ENCODE results near the gene STARD13.

The STARD13 gene

DNA sequence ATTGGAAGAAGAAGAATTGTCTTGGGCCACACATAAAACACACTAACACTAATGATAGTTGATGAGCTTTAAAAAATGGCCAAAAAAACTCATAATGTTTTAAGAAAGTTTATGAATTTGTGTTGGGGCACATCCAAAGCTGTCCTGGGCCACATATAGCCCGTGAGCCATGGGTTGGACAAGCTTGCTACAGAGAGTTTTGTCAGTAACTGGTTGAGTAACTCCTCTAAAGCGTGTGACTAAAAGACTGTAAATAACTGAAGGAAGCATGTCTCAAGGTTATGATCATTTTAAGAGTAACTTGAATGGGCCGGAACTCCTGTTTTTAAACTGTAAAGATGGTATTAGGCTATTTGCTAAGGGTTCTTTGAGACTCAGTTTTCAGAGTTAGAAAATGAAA is 151.3 kb downstream of the STARD13 start:
- no peak for DNase-seq

DNA sequence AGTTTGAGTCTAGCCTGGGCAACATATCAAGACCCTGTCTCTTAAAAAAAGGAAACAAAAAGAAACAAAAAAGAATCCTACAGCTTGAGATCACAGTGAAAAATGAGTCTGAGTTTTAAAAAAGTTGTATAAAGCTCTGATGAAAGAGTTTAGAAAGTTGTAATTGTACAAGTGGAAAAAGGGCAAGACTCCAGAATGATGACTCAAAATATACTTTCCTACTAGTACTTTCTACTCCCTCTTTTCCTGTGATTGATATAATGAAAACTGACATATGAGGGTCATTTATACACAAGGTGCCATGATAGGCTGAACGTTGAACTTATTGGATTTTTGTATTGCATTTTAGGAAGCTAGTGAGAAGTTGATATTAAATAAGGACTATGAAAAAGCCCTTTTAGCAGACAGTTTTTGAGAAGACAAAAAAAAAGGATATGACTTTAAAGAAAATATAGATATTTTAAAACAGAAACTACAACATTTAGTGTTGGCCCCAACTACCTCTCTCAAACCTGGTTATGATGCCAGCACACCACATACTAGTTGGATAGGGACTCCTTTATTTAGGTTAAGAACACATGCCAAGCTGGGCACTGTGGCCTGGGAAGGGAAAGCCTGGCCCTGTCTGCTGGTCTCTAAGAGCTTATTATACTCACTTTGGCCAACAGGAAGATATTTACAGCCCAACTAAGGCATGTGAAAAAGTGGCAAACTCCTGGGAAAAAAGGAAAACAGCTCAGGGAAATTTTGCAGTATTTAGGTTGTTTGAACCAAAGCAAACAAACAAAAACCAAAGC is 152.7 kb downstream of the STARD13 start:
- DNase-seq: no peak

DNA sequence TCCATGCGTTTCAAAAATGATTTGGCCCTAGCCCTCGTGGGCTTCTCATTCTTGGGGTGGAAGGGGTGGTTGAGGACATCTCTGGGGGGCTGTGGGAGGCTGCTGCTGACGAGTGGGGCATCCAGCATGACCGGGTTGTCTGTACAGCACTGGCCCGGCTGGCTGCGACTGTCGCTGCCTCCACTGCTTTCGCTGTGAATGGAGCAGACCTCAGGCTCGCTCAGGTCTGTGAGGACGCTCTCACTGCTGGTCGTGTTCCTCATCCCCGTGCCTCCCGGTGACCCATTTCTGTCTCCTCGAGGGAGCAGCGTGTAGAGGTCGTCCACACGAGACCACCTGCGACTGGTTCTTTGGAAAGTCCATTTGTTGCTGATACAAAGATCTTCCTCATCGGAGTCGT is 155.7 kb downstream of the STARD13 start:
- no peak for DNase-seq

DNA sequence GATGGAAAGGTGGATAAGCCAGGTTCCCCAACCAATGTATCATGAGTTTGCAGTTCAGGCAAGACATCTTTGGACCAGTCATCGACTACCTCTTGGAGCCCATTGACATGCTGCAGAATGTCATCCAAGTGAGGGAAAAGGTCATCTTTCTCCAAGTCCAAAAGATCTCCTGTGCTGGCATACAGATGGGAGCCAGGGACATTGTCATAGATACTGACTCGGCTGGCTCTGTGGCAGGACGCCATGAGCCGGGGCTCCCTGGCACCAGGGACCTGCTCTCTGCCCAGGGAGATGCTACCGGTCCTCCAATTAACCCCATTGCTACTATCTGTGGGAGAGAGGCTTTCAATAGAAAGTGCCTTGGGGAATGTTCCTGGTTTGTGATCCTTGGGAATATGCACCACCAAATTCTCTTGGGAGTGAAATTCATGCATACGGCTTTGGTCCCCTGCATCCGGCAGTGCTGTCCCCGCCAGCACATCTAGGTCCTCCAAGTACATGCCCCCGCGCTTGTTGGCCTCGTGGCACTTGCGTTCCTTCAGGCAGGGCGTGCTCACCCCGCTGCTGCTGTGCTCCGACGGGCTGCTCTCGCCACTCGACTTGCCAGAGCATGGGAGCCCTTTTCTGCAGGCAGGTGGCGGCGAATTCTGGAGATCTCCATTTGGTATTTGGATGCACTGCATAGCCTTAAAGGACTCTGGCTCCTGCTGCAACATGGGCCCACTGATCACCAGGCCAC is 156.3 kb downstream of the STARD13 start:
- DNase-seq: no peak

DNA sequence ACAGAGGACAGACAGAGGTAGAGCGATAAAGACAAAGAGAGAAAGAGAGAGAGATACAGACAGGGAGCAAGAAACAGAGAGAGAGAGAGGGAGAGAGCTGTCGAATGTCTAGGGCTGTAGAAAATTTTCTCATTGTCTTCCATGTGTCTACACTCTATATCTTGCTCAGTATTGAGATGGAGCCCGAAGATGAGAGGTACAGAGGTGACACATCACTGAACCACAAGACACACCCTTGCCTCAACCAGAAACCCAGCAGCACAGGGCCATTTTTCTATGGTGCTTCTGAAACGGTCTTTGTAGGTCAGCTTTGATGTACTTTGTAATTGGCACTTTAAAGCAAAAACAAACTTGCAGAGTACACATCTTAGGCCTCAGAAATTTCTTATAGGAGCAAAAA is 157.4 kb downstream of the STARD13 start:
- DNase-seq: no peak

DNA sequence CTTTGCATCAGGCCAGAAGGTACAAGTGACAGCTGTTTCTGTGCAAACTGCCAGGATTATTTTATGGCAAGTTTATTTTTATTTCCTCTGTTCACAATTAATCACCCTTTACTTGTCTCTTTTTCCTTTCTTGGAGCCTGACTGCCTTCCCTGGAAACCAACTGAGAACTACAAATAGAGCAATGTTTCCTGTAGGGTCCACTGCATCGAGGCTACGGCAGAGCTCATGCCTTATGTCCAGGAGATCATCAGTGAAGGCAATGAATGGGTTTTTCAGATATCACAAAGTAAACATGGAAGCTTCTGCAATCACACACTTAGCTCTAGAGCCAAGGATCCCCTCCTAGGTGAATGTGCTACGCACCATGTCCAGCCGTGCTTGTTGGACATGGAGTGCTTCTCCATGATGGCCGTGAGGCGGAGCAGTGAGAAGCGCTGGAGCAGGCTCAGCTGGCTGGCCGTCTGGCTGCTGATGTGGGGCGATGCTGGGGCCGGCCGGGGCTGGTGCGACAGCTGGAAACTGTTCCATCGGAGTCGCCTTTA is 158.5 kb downstream of the STARD13 start:
- no peak for DNase-seq

DNA sequence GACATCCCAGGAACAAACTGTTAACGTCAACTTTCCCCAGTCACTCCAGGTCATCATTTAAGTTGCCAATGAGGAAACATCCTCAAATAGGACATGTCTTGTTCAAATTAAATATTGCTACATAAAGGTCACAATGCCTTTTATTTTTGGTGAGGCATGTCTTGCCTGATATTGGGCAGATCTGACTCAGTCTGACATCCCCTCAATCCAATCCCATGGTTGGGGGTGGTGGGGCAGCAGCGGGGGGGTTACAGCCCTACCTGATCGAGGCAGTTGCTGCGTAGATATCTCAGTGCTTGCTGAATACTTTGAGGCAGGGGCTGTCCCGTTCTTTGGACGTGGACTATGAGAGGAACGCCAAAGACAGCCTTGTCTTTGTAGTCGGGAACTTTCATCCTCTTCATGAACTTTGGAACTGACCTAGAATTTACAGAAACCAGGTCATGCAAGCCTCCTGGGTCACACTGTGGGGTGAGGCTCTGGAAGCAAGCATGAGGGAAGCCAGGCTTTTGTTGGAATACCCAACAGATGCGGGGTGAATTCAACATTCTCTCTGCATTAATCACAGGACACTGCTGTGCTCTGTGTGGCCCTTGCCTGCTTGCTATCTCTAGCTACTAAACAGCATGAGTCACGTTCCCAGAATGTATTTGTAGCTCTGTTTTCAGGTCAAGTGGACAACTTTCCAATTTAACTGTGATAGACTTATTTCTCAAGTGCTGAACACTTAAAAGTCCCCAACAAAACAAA is 159.6 kb downstream of the STARD13 start:
- DNase-seq: no peak

DNA sequence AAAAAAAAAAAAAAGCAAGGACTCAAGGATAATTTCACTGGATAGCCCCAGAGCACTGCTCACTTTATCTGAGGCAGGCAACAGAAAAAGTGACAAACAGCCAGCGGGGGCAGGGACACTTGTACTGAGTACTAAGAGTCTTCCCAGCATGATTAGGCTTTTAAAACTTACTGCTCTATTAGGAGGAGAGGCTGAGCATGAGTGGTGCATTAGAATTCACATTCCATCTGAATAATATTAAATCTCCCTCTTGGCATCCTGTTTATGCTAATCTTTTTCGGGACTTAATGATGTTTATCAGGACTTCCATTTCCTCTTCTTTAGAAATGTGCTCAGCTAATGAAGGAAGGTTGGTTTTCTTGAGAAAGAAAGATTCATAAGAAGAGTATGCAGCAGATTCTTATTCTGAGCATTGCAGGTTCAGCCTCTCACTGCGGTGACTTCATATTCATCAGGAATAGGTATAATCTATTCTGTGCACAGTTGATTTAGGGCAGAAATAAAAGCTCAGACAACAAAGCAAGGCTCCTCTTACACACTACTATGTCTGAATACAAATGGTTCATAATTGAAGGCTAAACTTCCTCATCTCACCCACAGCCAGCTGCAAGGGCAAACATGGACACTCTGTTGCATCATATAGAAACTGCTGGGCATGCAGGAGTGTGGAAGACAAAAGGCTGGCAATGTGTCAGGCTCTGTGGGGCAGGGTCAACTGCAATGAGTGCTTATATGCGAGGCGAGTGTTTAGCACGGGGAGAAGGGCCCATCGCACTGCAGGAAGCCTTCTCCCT is 162.3 kb downstream of the STARD13 start:
- no peak for DNase-seq

DNA sequence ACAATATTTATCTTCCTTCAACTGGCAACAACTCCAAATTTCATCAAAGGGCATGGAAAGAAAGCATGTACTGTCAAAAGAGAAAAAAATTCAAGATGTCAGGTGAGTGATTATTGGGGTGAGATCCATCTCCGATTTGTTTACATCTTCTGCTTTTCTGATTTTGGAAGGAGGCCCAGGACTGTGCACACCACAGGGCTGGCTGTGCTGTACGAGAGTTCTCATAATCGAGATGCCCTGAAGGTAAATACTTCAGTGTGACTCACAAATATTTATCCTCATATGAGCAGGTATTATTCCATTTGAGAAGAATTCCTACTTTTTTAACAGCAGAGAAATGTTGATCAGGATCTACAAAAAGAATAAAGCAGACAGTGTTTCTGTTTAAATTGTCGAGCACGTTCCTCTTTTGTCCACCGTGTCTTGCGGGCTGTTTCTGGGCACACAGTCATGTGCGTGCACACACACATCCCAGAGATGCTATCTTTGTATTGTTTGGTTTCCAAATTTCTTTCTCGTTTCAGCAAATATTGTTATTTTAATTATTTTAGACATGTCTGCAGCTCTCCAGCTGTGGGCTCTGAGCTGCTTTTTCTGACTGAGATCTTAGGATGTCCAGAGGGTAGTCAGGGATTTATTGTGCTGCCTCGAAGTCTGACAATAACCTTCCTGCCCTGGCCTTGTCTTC is 165.6 kb downstream of the STARD13 start:
- DNase-seq: no peak

DNA sequence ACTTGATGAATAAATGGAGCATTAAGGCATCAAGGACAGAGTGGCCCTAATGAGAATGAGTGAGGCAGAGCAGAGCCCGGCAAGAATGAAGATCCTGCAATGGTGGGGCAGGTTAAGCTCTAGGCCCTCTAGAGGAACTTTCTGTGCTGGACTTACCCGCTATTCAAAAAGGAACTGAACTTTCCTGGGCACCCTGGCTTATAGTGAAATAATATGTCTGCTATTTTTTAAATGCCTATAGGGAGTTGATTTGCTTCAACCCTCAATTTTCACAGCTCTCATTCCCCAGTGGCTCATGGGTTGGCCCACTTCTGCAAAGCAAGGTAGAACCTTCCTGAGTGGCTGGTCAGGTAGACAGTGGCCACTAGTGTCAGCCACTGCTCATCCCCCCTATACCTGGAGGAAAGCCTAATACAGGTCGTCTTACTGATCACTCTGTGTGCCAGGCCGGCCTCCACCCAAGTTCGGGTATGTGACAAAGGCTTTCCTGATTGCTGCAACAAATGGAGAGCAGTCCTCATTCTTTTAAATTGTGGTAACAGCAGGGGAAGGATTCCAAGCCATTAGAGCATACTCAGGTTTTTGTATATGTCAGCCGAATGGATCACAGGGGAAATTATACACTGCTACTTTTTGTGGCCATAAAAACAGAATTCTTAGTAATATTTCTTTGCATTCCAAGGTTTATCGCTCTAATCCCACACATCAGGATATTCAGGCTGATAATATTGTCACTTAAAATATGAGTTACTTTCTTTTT is 166.4 kb downstream of the STARD13 start:
- DNase-seq: no peak

DNA sequence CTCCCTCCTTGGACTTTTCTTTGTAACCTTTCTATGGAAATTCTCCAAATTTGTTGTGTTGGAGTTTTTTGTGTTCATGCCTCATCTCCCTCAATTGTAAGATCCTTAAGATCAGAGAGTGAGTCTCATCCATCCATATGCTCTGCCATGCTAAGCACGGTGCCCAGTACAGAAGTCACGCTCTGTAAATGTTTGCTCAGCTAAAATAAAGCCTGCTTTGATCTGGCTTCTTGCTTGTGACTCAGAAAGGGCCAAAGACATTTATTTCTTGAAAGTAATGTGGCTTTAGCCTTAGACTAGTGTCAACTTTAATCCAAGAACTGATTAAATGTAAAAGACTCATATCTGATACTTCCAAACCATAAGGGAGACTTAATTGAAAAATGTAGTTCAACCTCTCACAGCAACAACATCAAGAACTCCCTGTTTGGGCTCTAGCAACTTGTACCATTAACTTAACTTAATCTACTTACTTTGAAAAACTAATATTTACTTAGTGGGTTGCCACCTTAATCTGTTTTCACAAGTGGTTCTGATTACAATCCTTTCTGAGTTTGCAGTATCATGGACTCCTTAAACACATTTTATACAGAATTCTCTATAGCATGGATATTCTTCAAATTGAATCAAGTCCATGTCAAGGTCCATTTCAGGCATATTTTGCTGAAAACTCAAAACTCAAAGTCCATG is 169.1 kb downstream of the STARD13 start:
- no peak for DNase-seq

DNA sequence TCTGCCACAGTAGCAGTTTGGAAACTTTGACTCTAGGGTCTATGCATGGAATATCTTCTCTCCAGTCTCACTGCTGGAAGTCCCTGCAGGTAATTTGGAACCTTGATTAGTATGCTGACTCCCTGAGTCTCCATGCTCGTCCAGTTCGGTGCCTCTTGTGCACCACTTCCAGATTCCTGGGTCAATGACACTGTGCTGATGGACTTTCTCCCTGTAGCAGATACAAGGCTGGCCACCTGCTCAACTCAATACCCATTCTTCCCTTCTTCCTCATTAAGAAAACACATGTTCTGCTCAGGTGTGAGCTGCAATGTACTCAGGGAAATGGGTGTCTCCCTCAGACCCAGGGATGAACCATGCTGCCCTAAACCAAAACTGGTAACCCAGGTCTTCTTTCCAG is 170.3 kb downstream of the STARD13 start:
- DNase-seq: no peak

DNA sequence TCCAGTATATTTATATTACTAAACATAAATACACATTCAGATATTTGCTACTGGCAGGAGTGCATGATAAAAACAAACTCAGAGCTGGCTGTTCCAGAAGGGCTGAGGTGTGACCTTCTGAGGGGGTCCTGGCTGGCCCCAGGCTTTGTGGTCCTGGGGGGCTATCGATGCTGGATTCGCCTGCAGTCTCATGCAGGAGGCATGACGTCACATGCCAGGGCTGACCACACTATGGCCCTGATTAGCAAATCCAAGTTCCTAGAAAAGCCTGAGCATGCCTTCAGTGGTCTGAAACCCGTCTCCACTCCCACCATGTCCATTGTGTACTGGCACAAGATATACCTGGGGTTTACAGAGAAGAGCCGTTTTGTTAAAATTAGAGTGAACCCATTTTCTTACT is 171.4 kb downstream of the STARD13 start:
- DNase-seq: no peak

DNA sequence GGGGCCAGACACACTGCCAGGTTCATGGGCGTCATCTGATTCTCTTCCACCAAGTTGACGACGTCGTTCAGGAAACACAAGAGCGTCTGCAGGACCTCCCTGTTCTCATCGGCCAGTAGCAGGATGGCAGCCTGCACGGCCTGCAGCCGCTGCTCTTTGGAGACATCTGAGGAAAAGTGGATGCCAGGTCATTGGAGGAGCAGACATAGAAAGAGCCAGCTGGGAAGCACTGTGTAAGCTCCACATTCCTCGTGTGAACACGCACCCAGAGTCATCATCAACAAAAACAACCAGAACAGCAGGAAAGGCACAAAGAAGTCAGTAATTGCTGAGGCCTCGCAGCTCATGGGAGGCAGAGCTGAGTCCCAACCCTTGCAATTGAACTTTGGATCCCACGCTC is 172.8 kb downstream of the STARD13 start:
- DNase-seq: no peak

DNA sequence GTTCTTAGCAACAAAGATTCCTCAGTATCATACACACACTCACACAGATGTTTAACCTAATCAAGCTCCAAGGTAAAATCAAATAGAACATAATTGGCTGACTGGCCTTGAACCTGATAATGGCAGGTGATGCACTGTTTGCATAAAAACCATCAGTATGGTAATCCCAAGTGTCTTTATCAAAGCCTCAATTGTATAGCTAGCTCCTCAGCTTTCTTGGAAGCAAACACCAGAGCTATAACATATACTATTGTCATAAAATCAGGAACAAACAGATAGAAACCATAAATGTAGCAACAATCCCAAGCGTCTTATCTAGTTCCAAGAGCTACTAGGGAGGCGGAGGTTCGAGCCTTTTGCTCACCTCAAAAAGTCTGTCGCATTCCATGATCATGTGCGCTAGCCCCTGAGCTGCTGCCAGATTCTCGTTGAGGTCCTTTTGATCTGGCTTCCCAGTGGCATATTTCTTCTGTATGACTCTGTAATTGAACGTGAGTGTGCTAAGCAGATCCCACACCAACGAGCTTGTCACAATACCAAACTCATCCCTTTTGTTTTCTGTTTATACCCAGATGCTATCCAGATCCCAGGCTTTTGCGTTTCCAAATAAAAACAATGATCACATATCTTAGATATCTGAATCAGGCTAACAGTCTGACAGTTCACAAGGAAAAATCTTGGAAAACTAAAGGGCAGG is 174.0 kb downstream of the STARD13 start:
- DNase-seq: no peak

DNA sequence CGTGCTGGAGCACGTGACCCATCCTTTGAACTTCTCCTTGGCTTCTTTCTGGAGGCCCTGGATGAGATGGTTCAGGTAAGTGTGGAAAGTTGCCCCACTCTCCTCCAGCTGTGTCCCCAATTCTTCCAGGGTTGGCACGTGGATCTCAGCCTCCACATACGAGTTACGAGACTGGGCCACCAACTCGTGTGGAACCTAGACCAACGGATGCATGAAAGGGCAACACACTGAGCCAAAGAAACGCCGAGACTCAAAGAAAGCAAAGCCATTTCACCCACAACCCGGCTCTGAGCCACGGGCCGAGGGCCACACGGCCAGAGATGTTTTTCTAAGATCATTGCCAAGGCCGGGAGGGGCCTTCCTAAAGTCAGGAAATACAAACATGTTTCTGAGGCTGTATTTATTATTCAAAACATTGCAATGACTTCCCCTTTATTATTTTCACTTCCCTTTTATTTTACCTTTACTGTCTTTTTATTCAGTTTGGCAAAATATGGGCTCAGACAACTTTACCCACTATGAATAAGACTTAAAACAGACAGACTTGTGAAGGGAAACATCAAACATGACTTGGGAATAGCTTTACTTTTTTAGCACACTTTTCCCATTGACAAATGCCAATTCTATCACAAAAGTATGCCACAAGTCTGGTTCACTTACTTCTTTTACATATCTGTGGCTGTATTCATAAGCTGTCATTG is 174.7 kb downstream of the STARD13 start:
- no peak for DNase-seq

DNA sequence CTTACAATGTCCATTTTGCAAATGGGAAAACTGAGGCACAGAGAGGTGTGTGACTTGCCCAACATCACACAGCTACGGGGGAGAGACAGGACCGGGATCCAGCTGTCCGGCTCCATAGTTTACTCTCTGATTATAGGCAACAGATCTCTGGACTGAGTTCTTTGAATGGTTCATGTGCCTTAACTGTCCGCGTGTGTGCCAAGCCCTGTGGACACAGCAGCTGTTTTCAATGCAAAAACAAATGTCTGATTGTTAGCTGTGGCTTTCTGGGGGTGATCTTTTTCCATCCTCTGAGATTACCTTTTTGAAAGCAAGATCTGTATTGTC is 175.2 kb downstream of the STARD13 start:
- no peak for DNase-seq

DNA sequence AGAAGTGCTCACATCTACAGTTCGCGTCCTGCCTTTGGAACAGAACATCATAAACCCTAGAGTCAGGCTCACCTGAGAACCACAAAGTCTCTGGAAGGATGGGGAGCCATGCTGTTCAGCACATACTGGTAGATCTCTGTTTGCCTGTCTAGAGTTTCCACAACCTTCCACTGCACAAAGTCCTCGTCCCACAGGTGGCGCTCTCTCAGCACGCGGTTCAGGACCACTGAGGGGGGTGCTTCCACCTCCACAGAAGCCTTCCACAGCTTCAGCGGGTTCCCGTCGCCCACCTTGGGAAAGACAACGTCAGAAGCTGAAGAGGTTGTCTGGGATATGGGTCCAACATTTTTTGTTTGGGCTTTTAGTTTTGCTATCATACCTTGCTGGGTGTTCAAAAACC is 175.8 kb downstream of the STARD13 start:
- DNase-seq: no peak

DNA sequence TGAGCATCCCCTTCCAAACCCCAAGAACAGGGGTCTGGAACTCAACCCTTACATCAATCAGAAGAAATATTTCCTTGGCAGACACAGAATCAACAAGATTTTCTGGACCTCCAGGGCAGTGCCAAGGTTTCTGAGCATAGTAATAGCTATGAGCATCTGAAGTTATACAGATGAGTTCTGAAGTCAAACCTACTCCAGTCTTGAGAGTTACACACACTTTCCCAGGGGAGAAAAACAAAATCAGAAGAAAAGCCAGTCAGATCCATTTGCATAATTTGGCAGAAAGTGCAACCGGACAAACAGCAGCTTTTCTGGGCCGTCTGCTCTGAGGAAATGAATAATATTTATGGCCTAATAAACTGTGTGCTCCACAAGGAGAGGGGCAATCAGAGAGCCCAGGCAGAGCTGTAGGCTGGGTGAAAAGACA is 176.3 kb downstream of the STARD13 start:
- no peak for DNase-seq
